Right lobe of liver (tissue), 4 donors: ENCODE measurements around the gene HIPK3.

ENCODE experiments used
- CTCF ChIP-seq, 4 donors: fragments of 200-600 bp in 3 of 4; fragments of 450-650 bp in 1 of 4; IDR thresholded peaks; one replicate each; pipeline versions ENCODE4 v1.5.1 to v1.8.0; 2016 to 2022; ENCODE audit warnings: antibody characterized with exemption in 4 of 4, mild to moderate bottlenecking in 2 of 4
- POLR2A ChIP-seq: fragments of 450-650 bp; IDR thresholded peaks from one replicate; pipeline ENCODE4 v1.6.1; 2017; ENCODE audit warnings: antibody characterized with exemption, mild to moderate bottlenecking
- donor health status: DM: no; HTN: no; CAD: no.
- donor health status: DM: no; HTN: no; CAD: no.
- donor health status: DM: no; HTN: yes; CAD: no.

DNA sequence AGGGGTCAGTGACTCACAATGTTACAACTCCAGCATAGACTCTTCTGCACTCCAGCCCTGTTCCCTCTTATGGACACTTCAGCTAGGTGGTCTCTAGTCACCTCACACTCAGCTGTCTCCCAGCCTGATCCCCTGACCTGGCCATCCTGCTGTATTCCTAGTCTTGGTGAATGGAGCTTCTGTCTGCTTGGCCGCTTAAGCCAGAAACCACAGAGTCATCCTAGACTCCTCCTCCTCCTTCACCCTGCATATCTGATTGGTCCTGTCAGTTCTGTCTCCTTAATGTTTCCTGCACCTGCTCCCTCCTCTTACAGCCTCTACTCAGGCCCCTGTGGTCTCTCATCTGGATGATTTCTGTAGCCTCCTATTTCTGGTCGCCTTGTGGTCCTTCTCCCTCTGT, 144.9 kb downstream of the HIPK3 start:
- TF ChIP-seq CTCF (IDR thresholded peaks at IDR 0.05) (no peak), POLR2A (no peak)
